ENCODE data around the gene VCAN. TPM values are rescaled to one million over a fixed set of nuclear protein-coding genes. Genes with fewer than 3 reads are reported as not detected.

VCAN gene
- total RNA-seq (2021; fragmentation: NEBNext Ultra II Directional; extraction: Animal tissue kit (Norgen Biotek cat#: 25700)) (393 and 404 TPM in 2 replicates), polyA plus RNA-seq (2011; rRNA removed) (146 and 228 TPM in 2 replicates), polyA minus RNA-seq (2011; rRNA and poly(A)+ RNA removed) (613 and 784 TPM in 2 replicates)
- 146 TPM for polyA plus RNA-seq (2011; cell fraction: cytosol; rRNA removed)
- 472 TPM for polyA plus RNA-seq (2011; cell fraction: nucleus; rRNA removed)
- polyA plus RNA-seq (2012, experiment 1 of 2), result 155 to 221 TPM (median 206 TPM) in 4 replicates
- polyA plus RNA-seq (2012, experiment 2 of 2), result 7.2 TPM
- 331 TPM for polyA plus RNA-seq (2013, experiment 1 of 2)
- polyA plus RNA-seq (2013, experiment 2 of 2), result 245 TPM
- polyA minus RNA-seq (2011; cell fraction: cytosol; rRNA and poly(A)+ RNA removed), result 193 TPM
- polyA minus RNA-seq (2011; cell fraction: nucleus; rRNA and poly(A)+ RNA removed), result 564 TPM
- long read RNA-seq, experiment 1, full-length matches to known transcripts, result 55 of 187 reads
- long read RNA-seq, experiment 1, partial matches to known transcripts, result 62 of 187 reads
- long read RNA-seq, experiment 1, other reads (novel, unspliced or antisense), result 70 of 187 reads
- long read RNA-seq, experiment 2, full-length matches to known transcripts, result 5 of 14 reads
- long read RNA-seq, experiment 2, partial matches to known transcripts, result 4 of 14 reads
- long read RNA-seq, experiment 2, other reads (novel, unspliced or antisense), result 5 of 14 reads

DNA sequence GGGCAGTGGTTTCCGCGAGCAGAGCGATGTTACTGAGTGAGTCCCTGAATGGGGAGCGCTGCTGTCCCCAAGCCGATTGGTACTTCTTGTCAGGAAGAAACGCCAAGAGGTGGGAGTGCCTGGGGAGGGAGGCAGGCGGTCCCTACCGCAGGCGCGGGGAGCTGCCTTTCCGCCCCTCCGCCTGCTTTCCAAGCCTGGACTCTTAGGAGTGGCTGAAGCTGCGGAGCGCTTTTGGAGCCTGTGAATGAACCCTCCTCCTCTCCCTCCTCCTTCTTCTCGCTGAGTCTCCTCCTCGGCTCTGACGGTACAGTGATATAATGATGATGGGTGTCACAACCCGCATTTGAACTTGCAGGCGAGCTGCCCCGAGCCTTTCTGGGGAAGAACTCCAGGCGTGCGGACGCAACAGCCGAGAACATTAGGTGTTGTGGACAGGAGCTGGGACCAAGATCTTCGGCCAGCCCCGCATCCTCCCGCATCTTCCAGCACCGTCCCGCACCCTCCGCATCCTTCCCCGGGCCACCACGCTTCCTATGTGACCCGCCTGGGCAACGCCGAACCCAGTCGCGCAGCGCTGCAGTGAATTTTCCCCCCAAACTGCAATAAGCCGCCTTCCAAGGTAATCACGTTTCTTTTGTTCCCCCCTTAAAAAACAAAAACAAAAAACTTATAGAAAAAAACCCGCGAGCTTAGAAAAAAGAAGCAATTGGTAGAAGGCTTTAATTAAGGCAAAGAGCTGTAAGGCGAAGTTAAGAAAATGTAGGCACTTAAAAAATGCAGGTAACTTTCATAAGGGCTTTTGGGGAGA lies at the start of gene VCAN:
Gene VCAN, plus strand, starts transcription at position 340 of the 808 bp plus-strand sequence. CDS start 11,775 bp downstream, outside the sequence.
- Histone ChIP-seq H3K4ac (replicated peaks; ENCODE audit: insufficient read length, low read depth, low read length) (peak within 1 kb of the TSS; percentile 92), H3K14ac (ENCODE audit: insufficient read length) (peak within 1 kb of the TSS; percentile 13), H3K79me2 (ENCODE audit: control insufficient read depth in 1 of 2, insufficient read depth in 2 of 2, low read length in 2 of 2) (peaks cover 0 to 22% of the 10 kb centered on the region in 2 experiments; a peak in 3 of 4 replicates), H2BK12ac (ENCODE audit: low read depth, low read length) (peak within 1 kb of the TSS; percentile 5; the same call in 1 of the 2 replicates), H2BK120ac (replicated peaks; ENCODE audit: low read depth, low read length) (peak within 1 kb of the TSS; percentile 75), H3K18ac (ENCODE audit: extremely low read depth, low read length) (peak within 1 kb of the TSS; percentile 94), H3K27ac (ENCODE audit: low read depth, low read length) (peak within 1 kb of the TSS; percentile 53; the same call in 1 of the 2 replicates), H2BK5ac (ENCODE audit: low read depth, low read length) (peak within 1 kb of the TSS; percentile 90), H3K23me2 (ENCODE audit: low read depth, low read length) (peaks cover 17% of the 10 kb centered on the region), H3K4me1 (replicated peaks in 1 of 4; ENCODE audit: control insufficient read depth in 3 of 4, insufficient read depth in 4 of 4, low read length in 3 of 4) (peaks cover 0 to 13% (median 3%) of the 10 kb centered on the region in 4 experiments; a peak in 4 of 7 replicates), H3K36me3 (ENCODE audit: control insufficient read depth in 2 of 4, insufficient read depth in 4 of 4, low read length in 3 of 4) (no peaks in the 10 kb centered on the region), H2BK20ac (ENCODE audit: low read length) (no peak within 1 kb of the TSS), H3K4me2 (ENCODE audit: insufficient read depth in 1 of 2, low read depth in 2 of 2, low read length in 2 of 2) (peak within 1 kb of the TSS; percentile 66 to 87), H4K5ac (ENCODE audit: insufficient read length, low read depth, low read length) (peak within 1 kb of the TSS; percentile 70), H2BK15ac (ENCODE audit: low read length) (peak within 1 kb of the TSS; percentile 36; the same call in 1 of the 2 replicates), H2AFZ (ENCODE audit: low read length) (peak within 1 kb of the TSS; percentile 40; the same call in 1 of the 2 replicates), H3K9ac (replicated peaks in 1 of 4; ENCODE audit: extremely low read depth in 1 of 4, low read depth in 3 of 4, low read length in 3 of 4) (peak within 1 kb of the TSS; percentile 52 to 73 (median 65)), H3K4me3 (ENCODE audit: extremely low read depth in 1 of 4, insufficient read depth in 2 of 4, low read depth in 3 of 4, low read length in 4 of 4) (peak within 1 kb of the TSS; percentile 71 to 89 (median 76)), H3K79me1 (ENCODE audit: low read depth, low read length) (no peaks in the 10 kb centered on the region), H4K20me1 (replicated peaks in 1 of 2; ENCODE audit: control insufficient read depth in 1 of 2, insufficient read depth in 2 of 2, low read length in 2 of 2) (no peaks in the 10 kb centered on the region), H2AK5ac (ENCODE audit: low read depth, low read length) (no peak within 1 kb of the TSS), H3K9me3 (ENCODE audit: insufficient read depth in 2 of 2, low read depth in 1 of 2, low read length in 1 of 2) (no peaks in the 10 kb centered on the region), H3K23ac (ENCODE audit: insufficient read length) (no peak within 1 kb of the TSS), H4K8ac (ENCODE audit: extremely low read depth, insufficient read depth, low read length) (peak within 1 kb of the TSS; percentile 6), H3K56ac (replicated peaks; ENCODE audit: insufficient read length, low read depth, low read length) (peak within 1 kb of the TSS; percentile 85), H4K91ac (replicated peaks; ENCODE audit: insufficient read length, low read length) (peak within 1 kb of the TSS; percentile 87), H3K27me3 (replicated peaks in 1 of 4; ENCODE audit: control insufficient read depth in 3 of 4, extremely low read depth in 1 of 4, insufficient read depth in 3 of 4, low read length in 3 of 4) (no peaks in the 10 kb centered on the region)
- ChIA-PET POLR2A (ENCODE audit: partially characterized antibody) (interaction anchor here (0.7 to 1.8 kb wide), 16 partner anchors 8 to 1194 kb away, joined by 3 to 7 read pairs (median 3); partner anchors contain the start of genes RPS23, TMEM167A and XRCC4), CTCF (ENCODE audit: partially characterized antibody) (interaction anchor here (0.6 to 1.2 kb wide), 4 partner anchors 121 to 1122 kb away, joined by 3 read pairs; no protein-coding TSS in a partner anchor)
- DNase-seq (ENCODE audit: low read depth in 1 of 2, low spot score in 2 of 2) (no peak), FAIRE-seq (no peak)
- 1% methylated on average over 34 of the region's 43 CpGs; no CpG with 5 or more reads in 1 of the 2 experiments for WGBS, 2 experiments (ENCODE audit: extremely low coverage in 1 of 2, insufficient coverage in 1 of 2, insufficient read length in 1 of 2, insufficient replicate concordance in 2 of 2, low coverage in 1 of 2, low lambda C conversion rate in 2 of 2, missing lambda C conversion rate in 1 of 2)
- TF ChIP-seq TAF7 (optimal IDR thresholded peaks at IDR 0.05; ENCODE audit: borderline replicate concordance, low read depth, low read length) (peak; percentile 29), CHD1 (IDR thresholded peaks at IDR 0.05; ENCODE audit: low read depth, low read length) (no peak), TAF1 (IDR thresholded peaks at IDR 0.05; ENCODE audit: low read depth, low read length) (peak; percentile 69; the same call in 1 of the 2 replicates), ASH2L (IDR thresholded peaks at IDR 0.05; ENCODE audit: low read length) (peak; percentile 62), PHF8 (conservative IDR thresholded peaks at IDR 0.05; ENCODE audit: low read depth, low read length) (0 out of 2 replicates have a peak, but pooled peaks have one; percentile 25), POLR2A (IDR thresholded peaks at IDR 0.05; ENCODE audit: control extremely low read depth in 1 of 2, low read depth in 2 of 2, low read length in 2 of 2) (peak in 1 of 2 experiments; percentile 57; a peak in 1 of 3 replicates), RNF2 (IDR thresholded peaks at IDR 0.05; ENCODE audit: borderline replicate concordance, low read depth, low read length, missing control alignments, poor library complexity, severe bottlenecking) (peak; percentile 24), NRF1 (IDR thresholded peaks at IDR 0.05; ENCODE audit: low read depth, low read length) (no peak)

Measured in H1 (cell line).